Fibroblast of skin of abdomen (primary cell): ENCODE data around the gene CDK14.

Experiments
- DNase-seq: peaks from one replicate; pipeline ENCODE4 v3.0.0-alpha.2; 2013

Gene CDK14

GRCh38 chr7:91233212-91233611, 637.1 kb downstream of the CDK14 start:
- peak; percentile 35 for DNase-seq

GRCh38 chr7:91235211-91235832, 639.2 kb downstream of the CDK14 start:
- DNase-seq, result no peak

GRCh38 chr7:91239171-91239604, 643.1 kb downstream of the CDK14 start:
- DNase-seq, result peak; percentile 92

GRCh38 chr7:91239772-91240171, 643.7 kb downstream of the CDK14 start:
- no peak for DNase-seq

- DNase-seq, result peak; percentile 75
Observed at GRCh38 chr7:91240376-91240941, 644.3 kb downstream of the CDK14 start.

- peak; percentile 55 for DNase-seq
Observed at GRCh38 chr7:91242097-91242844, 646.1 kb downstream of the CDK14 start.

- DNase-seq, result peak; percentile 77
Observed at GRCh38 chr7:91243591-91244301, 647.6 kb downstream of the CDK14 start.

GRCh38 chr7:91247500-91247899, 651.4 kb downstream of the CDK14 start:
- no peak for DNase-seq

GRCh38 chr7:91248996-91249395, 652.9 kb downstream of the CDK14 start:
- DNase-seq, result peak; percentile 48

- peak; percentile 70 for DNase-seq
Observed at GRCh38 chr7:91249506-91250233, 653.5 kb downstream of the CDK14 start.

GRCh38 chr7:91250706-91251105, 654.6 kb downstream of the CDK14 start:
- DNase-seq, result no peak

GRCh38 chr7:91251877-91252276, 655.8 kb downstream of the CDK14 start:
- peak; percentile 74 for DNase-seq
